ENCODE measurements around the gene SPACA7. TPM values are rescaled to one million over a fixed set of nuclear protein-coding genes. Genes with fewer than 3 reads are reported as not detected.

SPACA7 gene
- total and polyA plus RNA-seq, 9 donors, result not detected

DNA sequence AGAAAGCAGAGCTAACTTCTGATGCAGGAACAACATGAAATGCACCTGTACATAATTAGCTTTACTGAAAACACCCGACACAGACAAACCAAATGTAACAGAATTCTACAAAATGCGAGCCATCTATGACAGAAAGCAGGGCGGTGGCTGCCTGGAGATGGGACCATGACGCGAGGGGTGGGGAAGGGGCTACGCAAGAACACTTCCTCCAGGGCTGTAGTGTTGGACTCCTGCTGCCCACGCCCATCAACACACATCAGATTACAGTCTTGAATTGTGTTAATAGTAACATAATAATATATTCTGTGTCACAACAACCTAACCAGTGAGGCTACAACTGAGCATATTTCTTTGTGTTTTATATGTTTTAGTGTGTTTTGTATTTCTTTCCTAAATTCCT, 103.2 kb downstream of the SPACA7 start:
- no peak overlapping the region for H3K27ac ChIP-seq (ENCODE audit: low read length)
- no peaks in the 10 kb centered on the region for H3K36me3 ChIP-seq (ENCODE audit: control insufficient read depth, insufficient read depth, low read length)
- H3K4me1 ChIP-seq (ENCODE audit: control insufficient read depth, insufficient read depth, low read length), result no peaks in the 10 kb centered on the region
- H3K4me3 ChIP-seq (ENCODE audit: low read length), result no peak overlapping the region
- H3K27me3 ChIP-seq (ENCODE audit: control insufficient read depth, insufficient read depth, low read length), result no peaks in the 10 kb centered on the region
- H3K9me3 ChIP-seq (replicated peaks; ENCODE audit: control insufficient read depth, low read depth, low read length), result no peaks in the 10 kb centered on the region
- WGBS (ENCODE audit: insufficient coverage), result no CpG with 5 or more reads among the region's 7 CpGs
- no peak for DNase-seq

- peaks cover 5% of the 10 kb centered on the region for H3K36me3 ChIP-seq (ENCODE audit: control insufficient read depth, insufficient read depth, low read length)
- no peak overlapping the region for H3K4me3 ChIP-seq (ENCODE audit: low read length)
- H3K27me3 ChIP-seq (ENCODE audit: control insufficient read depth, insufficient read depth, low read length), result no peaks in the 10 kb centered on the region
Observed at GRCh38 chr13:112481458-112481857, 105.3 kb downstream of the SPACA7 start.

DNA sequence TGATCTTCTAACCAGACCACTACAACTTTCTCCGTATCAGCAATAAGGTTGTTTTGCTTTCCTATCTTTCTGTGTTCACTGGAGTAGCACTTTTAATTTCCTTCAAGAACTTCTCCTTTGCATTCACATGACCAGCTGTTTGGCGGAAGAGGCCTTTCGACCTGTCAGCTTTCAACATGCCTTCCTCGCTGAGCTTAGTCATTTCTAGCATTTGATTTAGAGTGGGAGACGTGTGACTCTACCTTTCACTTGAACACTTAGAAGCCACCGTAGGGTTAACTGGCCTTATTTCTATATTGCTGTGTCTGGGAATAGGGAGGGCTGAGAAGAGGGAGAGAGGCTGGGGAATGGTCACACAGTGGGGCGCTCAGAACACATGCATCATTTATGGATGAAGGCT, 107.1 kb downstream of the SPACA7 start:
- H3K4me3 ChIP-seq (ENCODE audit: low read length), result no peak overlapping the region
- no CpG with 5 or more reads among the region's 7 CpGs for WGBS (ENCODE audit: insufficient coverage)
- H3K27me3 ChIP-seq (ENCODE audit: control insufficient read depth, insufficient read depth, low read length), result no peaks in the 10 kb centered on the region
- DNase-seq, result no peak
- no peak overlapping the region for H3K27ac ChIP-seq (ENCODE audit: low read length)
- peaks cover 13% of the 10 kb centered on the region for H3K36me3 ChIP-seq (ENCODE audit: control insufficient read depth, insufficient read depth, low read length)
- no peaks in the 10 kb centered on the region for H3K4me1 ChIP-seq (ENCODE audit: control insufficient read depth, insufficient read depth, low read length)
- H3K9me3 ChIP-seq (replicated peaks; ENCODE audit: control insufficient read depth, low read depth, low read length), result no peaks in the 10 kb centered on the region

More at GRCh38 chr13:112481458-112481857, 105.3 kb downstream of the SPACA7 start:
- Histone ChIP-seq H3K9me3 (replicated peaks; ENCODE audit: control insufficient read depth, low read depth, low read length) (no peaks in the 10 kb centered on the region), H3K27ac (ENCODE audit: low read length) (no peak overlapping the region), H3K4me1 (ENCODE audit: control insufficient read depth, insufficient read depth, low read length) (no peaks in the 10 kb centered on the region)
- no peak for DNase-seq

Other genes with a start within 250 kb of the SPACA7 start
- gene TUBGCP3, start 211.8 kb downstream of the SPACA7 start, total RNA-seq, result 14.2 TPM
- gene TUBGCP3, start 211.8 kb downstream of the SPACA7 start, polyA plus RNA-seq (ENCODE audit: insufficient read depth in 1 of 8, insufficient read length in 8 of 8, low replicate concordance in 1 of 8), result 10 to 100 TPM; 15.4 to 18.1 (median 16.9) TPM